HEK293 (cell line): ENCODE results near the gene IL1RAPL1.

Experiments
- TCF7L2 ChIP-seq: IDR thresholded peaks from 2 replicates; pipeline ENCODE4 v1.6.1; 2011; ENCODE audit warnings: low read depth, mild to moderate bottlenecking, inconsistent platforms, low read length, moderate library complexity, borderline replicate concordance
- ZFP37 ChIP-seq: fragments of 450-650 bp; formaldehyde crosslinking; IDR thresholded peaks from 2 replicates; pipeline ENCODE4 v1.5.1; 2016; ENCODE audit warnings: missing biosample characterization, missing genetic modification characterization
- ZNF600 ChIP-seq: fragments of 450-650 bp; formaldehyde crosslinking; IDR thresholded peaks from 2 replicates; pipeline ENCODE4 v1.5.1; 2016; ENCODE audit warnings: missing biosample characterization, missing genetic modification characterization
- ZSCAN23 ChIP-seq: fragments of 450-650 bp; formaldehyde crosslinking; IDR thresholded peaks from 2 replicates; pipeline ENCODE4 v1.5.1; 2016; ENCODE audit warnings: missing biosample characterization, missing genetic modification characterization
- TF ChIP-seq, protein P1 (sequence below): fragments of 450-650 bp; formaldehyde crosslinking; IDR thresholded peaks from 2 replicates; pipeline ENCODE4 v1.5.1; 2016; ENCODE audit warnings: missing biosample characterization, missing genetic modification characterization

- TF ChIP-seq TCF7L2 (no peak), ZSCAN23 (tag by site-specific recombination) (no peak), ZNF600 (tag by site-specific recombination) (no peak), ZFP37 (tag by site-specific recombination) (no peak)
- TF ChIP-seq, protein P1, sequence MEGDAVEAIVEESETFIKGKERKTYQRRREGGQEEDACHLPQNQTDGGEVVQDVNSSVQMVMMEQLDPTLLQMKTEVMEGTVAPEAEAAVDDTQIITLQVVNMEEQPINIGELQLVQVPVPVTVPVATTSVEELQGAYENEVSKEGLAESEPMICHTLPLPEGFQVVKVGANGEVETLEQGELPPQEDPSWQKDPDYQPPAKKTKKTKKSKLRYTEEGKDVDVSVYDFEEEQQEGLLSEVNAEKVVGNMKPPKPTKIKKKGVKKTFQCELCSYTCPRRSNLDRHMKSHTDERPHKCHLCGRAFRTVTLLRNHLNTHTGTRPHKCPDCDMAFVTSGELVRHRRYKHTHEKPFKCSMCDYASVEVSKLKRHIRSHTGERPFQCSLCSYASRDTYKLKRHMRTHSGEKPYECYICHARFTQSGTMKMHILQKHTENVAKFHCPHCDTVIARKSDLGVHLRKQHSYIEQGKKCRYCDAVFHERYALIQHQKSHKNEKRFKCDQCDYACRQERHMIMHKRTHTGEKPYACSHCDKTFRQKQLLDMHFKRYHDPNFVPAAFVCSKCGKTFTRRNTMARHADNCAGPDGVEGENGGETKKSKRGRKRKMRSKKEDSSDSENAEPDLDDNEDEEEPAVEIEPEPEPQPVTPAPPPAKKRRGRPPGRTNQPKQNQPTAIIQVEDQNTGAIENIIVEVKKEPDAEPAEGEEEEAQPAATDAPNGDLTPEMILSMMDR, result no peak
Observed at GRCh38 chrX:28552322-28552721, 34.9 kb upstream of the IL1RAPL1 start.
